GM18907 (cell line): ENCODE data around the gene TRMT44.
"Not testable (repeated sequence)": the region's sequence is repeated elsewhere in the genome, so short reads cannot be mapped to it uniquely, and the experiment has no call there.

Source experiments
- ATAC-seq: cut with Tn5 transposase; IDR thresholded peaks from one replicate; pipeline ENCODE4 v1.9.1; 2021; ENCODE audit warnings: mild to moderate bottlenecking, moderate library complexity; ENCODE audit not compliant: unreplicated experiment

TRMT44 gene

DNA sequence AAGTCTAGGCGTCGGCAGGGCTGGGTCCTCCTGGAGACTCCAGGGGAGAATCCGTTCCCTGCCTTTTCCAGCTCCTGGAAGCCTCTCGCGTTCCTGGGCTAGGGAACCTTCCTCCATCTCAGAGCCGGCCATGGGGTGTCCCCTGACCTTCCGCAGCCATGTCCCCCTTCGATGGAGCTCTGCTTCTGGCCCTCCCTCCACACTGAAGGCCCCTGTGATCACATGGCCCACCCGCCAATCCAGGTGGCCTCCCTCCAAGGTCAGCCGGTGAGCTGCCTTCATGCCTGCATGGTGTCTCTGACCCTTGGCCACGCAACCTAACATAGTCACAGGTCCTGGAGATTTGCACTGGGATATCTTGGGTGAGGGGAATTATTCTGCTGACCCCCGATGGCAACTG, 69.6 kb downstream of the TRMT44 start:
- ATAC-seq = no peak

DNA sequence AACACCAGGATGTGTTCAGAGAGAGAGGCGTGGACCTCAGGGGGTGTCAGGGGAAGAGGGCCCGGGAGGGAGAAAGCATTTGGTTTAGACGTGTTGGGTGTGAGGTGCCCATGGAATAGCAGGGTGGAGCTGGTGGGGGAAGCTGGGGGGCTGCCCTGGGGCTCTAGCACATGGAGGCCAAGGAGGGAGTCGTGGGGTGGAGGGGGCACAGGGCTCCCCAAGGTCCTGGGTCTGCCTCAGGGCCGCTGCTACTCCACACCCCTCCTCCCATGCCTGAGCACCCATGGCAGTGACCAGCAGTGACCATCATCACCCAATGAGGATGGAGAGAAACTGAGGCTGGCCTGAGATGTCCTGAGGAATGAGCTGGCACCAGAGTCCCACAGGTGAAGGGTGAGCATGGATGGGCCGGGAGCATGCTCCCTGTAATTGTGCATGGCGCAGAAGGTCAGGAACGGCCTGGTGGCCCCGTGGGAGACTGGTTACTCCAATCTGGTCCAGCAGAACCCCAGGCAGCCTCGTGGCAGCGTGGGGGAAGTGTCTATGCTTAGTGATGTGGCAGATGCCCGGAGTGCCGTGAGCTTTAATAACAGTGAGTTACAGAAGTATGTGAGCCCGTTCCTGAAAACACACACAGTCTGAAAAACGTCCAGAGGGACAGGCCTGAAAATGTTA, 70.2 kb downstream of the TRMT44 start:
- ATAC-seq = no peak

DNA sequence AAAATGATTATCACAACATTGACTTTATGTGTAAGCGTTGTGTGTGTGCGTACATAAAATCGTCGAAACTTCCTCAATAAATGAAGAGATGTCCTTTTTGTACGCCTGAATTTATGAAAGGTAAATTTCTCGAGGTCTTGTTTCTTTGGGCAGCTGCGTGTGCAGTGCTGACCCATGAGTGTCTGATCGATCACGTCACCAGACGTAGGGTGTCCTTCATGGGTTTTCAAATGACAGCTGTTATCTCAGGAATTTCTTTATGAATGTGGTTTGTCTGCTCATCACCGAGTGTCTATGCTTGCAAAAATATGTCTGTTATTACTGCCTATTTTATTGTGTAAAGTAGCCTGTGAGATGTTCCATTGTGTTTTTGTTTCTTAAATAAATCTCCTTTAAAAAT, 71.9 kb downstream of the TRMT44 start:
- no peak for ATAC-seq

DNA sequence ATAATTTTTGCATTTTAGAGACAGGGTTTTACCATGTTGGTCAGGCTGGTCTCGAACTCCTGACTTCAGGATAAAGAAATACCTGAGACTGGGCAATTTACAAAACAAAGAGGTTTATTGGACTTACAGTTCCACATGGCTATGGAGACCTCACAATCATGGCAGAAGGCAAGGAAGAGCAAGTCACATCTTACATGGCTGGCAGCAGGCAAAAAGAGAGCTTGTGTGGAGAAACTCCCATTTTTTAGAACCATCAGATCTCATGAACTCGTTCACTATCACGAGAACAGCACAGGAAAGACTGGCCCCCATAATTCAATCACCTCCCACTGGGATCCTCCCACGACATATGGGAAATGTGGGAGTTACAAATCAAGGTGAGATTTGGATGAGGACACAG, 72.5 kb downstream of the TRMT44 start:
- ATAC-seq = not testable (repeated sequence)

DNA sequence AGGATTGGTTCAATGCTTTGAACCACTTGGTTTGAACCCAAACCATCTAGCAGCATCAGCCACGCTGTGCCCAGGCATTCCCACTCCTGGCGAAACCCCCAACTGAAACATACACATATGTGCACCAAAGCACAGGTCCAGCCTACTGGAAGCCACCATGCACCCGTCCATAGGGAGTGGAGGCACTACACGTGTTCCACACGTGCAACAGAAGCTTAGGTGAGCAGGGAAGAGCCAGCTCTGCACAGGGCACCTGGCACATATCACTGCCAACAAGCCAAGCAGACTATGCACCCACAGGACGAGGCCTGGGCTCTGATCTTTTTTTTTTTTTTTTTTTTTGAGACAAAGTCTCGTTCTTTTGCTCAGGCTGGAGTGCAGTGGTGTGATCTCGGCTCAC, 73.4 kb downstream of the TRMT44 start:
- ATAC-seq = no peak

DNA sequence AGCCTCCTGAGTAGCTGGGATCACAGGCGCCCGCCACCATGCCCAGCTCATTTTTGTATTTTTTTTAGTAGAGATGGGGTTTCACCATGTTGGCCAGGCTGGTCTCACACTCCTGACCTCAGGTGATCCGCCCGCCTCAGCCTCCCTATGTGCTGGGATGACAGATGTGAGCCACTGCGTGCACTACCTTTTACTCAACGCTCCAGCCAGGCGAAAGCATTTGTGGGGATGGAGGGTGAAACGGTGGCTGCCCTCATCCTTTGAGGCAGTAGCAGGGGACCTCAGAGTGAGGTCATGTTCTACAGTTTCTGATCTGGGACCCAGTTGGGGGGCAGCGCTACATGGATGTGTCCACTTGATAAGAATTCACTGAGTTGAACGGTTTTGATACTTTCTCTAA, 73.8 kb downstream of the TRMT44 start:
- ATAC-seq = no peak

DNA sequence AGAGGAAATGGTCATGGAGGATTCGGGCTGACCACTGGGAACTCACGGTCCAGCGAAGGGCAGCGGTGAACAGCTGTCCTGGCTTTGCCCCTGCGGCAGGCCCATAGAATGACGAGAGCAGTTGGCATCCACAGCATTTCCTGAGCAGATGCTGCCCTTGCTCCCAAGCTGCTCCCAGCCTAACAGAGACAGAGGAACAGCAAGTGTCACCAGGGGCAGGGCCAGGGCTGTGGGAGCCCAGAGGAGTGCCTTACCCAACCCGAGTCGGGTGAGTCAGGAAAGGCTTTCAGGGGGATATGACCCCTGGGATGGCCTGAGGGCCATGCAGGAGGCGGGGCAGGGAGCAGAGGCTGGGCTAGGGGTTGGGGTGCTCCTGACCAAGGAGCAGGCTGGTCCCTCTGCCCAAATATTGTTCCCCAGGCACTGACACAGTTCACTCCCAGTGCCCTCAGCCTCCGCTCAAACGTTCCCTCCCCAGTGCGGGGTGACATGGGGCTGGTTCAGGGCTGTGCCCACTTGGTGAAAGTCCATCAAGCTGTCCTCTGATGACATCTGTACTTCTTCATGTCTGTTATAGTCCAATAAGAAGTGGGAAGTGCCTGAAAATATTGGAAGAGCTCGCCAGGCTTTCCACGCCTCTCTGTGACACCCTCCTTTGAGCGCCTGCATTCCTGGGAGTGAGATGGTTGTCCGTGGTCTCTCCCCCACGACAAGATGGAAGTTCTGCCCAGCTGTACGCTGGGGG, 74.9 kb downstream of the TRMT44 start:
- no peak for ATAC-seq

DNA sequence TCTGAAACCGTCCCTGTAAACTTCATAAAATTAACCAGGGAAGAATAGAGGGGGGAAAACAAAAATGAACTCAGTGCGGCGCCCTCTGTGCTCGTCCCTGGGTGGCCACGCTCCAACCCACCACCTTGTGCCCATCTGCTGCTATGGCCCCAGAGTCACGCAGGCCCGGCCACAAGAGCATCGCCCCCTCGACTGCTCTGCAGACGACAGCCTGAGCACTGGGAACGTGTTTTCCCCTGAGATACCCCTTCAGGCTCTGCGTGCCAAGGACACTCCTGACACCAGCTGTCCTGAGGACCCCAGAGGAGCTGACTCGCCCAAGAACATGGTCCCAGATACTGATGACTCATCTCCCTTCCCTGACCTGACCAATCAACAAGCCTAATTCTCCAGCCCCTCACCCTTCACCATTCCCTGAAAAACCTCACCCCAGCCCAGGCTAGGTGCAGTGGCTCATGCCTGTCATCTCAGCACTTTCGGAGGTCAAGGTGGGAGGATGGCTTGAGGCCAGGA, 75.5 kb downstream of the TRMT44 start:
- ATAC-seq = no peak

DNA sequence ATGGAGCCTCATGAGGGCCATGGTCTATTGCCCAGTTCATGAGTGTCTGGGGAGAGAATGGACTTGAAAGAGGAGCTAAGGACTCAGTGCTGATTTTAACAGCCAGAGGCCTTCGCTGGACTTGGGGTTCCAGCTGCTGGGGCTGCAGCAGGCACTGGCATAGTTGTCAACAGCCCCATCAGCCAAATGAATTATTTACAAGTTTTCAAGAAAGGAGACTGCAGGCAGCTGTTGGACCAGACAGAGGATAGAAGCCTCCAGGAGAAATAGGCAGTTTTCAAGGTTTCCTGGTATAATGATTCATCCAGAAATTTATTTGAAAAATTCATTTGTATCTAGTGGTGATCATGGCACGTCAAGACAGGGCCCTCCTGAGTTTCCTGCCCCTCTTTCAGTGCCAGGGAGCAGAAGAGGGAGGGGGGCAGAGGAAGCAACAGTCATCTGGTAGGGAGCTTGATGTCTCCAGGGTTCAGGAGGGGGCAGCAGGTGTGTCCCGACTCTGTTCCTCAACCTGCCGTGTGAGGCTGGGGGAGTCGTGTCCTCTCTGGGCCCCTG, 76.5 kb downstream of the TRMT44 start:
- ATAC-seq = no peak

DNA sequence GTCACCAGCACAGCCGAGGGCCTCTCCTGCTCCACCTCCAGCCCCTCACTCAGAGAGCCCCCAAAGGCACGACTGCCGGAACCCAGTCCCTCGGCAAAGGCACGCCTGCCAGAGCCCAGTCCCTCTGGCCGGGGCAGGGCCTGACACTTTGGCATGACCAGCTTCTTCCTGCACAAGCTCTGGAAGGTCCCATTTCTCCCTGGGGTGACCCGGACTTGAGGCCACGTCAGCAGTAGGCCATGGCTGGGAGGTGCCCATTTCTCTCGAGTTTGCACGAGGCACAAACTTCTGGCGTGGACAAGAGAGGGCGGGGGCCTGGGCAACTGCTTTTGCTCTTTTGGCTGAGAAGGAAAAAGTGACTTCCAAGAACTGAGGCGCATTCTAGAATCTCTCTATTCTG, 77.4 kb downstream of the TRMT44 start:
- ATAC-seq = no peak

DNA sequence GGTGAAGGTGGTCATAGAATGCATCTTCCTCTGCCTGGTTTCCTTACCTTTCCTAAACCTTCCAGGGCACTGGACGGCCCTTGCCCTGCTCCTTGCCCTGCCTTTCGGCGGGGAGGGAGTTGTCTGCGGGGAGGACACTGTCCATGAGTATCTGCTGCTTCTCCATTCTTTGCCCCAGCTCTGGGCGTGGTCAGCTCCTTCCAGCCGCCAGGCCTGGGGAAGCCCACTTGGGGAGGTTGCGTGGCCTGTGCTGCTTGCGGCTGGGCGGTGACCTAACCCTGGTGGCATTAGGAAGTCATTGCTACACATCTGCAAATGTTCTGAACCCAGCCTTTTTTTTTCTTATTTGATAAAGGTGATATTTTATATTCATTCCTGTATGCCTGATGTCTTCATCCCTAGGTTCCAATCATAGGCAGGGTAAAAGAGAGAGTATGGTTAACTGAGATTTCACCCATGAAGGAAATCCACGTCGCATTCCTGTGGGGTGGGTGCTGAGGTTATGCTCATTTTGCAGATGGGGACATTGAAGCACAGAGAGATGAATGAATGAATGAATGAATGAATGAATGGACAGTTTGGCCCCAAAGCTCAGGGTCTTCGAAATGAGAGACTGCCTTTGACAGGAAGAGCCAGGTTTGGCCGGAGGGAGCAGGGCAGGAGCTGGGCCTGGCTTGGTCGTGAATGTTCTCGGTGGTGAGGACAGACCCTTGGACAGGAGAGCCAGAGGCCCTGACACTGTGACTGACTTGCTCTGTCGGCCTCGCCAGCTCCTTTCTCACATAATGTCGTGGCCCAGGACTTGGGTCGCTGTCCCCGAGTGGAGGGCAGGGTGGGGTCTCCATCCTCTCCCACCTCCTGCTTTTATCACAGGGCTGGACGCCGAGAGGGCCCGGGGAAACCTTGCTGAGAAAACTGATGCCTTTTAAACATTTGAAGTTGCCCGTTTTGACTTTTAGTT, 81.9 kb downstream of the TRMT44 start:
- ATAC-seq = no peak

DNA sequence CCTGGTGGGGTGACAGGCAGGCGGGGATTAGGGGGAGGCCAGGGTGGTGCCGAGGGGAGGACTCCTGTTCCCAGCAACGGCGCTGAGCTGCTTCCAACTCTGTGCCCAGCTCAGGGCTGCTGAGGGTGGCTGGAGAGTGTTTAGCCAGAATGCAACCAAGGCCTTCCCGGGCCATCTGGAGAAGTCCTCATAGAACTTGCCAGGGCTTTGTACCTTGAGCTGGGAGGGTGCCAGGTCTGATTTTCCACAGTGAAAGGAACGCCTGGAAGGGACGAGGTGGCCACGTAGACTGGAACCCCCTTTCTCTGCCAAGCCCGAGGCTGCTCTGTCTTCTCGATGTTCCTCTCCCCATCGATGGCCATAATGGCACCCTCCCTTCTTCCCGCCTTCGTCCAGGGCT, 82.6 kb downstream of the TRMT44 start:
- no peak for ATAC-seq

DNA sequence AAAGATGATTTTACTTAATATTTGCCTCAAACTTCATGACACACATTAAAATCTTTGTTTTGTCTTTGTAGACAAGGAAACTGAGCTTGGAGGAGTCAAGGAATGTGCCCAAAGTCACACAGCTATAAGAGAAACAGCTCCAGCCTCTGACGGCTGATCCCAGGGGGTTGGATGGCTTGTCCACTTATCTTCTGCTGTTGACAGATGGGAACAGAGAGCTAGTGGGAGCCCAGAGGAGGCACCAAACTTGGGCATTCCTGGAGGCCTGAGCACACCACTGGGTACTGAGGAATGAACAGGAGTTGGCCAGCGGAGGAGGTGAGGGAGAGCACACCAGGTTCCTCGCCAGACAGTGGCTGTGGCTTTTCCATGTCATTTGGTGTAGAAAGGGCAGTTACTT, 83.2 kb downstream of the TRMT44 start:
- no peak for ATAC-seq

DNA sequence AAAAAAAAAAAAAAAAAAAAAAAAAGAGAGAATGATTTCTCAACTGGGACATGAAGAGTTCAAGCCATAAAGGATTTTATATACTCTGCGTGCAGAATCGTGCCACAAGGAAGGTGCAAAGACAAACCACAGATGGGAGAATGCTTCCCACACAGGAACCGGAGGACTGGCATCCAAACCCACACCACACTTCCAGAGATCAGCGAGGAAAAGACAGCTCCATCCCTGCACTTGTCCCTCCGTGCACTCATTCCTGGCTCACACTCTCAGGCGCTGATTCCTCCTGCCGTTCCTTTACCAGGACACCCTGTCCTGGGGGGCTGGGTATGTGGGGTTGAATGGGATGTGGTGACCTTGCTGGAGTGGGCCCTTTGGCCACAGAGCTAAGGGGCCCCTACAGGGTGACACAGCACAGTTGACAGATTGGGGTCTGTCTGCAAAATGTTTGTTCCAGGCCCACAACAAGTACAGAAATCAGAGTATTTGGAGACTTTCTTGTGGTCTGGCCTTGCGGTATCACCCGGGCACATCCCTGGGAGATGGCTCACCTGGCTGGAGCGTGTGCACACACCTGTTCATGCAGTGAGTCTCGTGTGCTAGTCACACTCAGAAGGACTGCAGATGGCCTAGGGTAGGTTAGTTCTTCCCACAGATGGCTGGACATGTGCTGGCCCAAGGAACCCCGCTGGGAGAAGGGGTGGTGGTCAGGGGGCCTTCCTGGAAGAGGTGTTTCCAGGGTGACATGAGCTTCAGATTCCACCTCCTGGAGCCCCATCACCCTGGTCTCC, 84.2 kb downstream of the TRMT44 start:
- no peak for ATAC-seq

DNA sequence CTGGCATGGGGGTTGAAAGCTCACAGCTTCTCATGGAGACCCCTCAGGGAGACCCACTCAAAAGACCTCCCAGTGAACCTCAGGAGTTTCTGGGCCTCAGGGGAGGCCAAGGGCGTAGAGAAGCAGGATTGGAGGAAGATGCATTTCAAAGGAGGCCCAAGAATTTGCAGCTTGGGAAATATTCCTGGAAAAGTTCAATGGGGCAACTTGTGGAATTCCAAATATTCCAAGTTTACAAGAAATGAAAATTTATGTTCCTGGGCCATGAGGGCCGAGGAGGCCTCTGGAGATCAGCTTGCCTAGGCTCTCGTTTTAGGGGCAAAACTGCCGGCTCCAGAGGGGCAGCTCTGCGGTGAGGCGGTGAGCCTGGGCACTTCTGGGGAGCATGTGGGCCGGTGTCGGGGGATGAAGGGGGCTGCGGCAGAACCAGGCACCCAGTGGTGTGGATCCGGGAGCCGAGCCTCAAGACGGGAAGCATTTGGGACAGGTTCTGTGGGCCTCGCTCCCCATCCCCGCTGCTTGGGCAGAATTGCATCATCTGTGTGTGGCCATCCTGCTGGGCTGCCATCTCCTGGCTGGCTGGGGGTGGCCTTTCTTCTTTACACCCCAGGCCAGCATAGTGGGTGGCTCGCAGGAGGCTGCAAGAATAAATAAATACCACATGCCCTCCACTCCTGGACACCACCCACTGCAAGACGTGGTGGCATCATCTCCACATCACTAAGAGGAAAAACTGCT, 85.0 kb downstream of the TRMT44 start:
- no peak for ATAC-seq
